Left renal pelvis (tissue), 4 donors: Measurements from ENCODE around the gene HCN4. TPM values are rescaled to one million over a fixed set of nuclear protein-coding genes. Genes with fewer than 3 reads are reported as not detected.
"Not testable (repeated sequence)": the region's sequence is repeated elsewhere in the genome, so short reads cannot be mapped to it uniquely, and the experiment has no call there.

Source experiments
- DNase-seq, 4 donors: peaks; one replicate each; pipeline ENCODE4 v3.0.0-alpha.2; 2013; ENCODE audit warnings: low read depth in 4 of 4, low spot score in 3 of 4
- polyA plus RNA-seq, 4 donors: library from polyadenylated mRNA; unstranded; fragments of 120-200 nt; gene quantifications; one replicate each; pipeline ENCODE4 v1.2.1, GENCODE V29; 2013; ENCODE audit not compliant: insufficient read length in 4 of 4

HCN4 gene
- polyA plus RNA-seq, 4 donors, result 0.15 to 1.3 (median 0.93) TPM

DNA sequence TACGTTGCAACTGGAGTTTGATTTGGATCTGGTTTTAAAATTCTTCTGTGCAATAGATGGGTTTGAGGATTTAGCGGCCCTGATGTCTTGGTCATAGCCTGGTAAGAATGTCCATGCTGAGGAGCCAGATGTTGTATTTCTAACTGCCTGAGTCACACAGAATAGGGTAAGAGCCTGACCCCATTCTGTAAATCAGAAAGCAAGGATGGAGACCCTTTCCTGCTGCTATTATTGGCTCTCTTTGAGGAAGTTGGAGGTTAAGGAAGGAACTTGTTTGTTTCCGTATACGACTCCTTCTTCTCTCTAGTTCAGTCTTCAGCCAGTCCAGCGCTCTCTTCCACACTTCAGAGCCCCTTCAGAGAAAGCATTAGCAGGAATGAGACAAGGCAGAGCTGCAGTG, 65.1 kb downstream of the HCN4 start:
- peak in 3 of 4 donors; percentile 19 to 39 (median 22) for DNase-seq

DNA sequence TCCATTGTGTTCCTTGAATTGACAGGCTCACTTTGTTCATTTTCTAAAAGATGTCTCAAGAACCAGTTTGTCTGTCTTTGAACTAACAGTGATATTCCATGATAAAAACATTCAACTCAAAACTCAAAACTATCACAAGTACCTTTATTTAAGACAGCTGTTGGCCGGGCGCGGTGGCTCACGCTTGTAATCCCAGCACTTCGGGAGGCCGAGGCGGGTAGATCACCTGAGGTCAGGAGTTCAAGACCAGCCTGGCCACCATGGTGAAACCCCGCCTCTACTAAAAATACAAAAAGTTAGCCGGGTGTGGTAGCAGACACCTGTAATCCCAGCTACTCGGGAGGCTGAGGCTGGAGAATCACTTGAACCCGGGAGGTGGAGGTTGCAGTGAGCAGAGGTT, 68.5 kb downstream of the HCN4 start:
- DNase-seq, result not testable (repeated sequence)

DNA sequence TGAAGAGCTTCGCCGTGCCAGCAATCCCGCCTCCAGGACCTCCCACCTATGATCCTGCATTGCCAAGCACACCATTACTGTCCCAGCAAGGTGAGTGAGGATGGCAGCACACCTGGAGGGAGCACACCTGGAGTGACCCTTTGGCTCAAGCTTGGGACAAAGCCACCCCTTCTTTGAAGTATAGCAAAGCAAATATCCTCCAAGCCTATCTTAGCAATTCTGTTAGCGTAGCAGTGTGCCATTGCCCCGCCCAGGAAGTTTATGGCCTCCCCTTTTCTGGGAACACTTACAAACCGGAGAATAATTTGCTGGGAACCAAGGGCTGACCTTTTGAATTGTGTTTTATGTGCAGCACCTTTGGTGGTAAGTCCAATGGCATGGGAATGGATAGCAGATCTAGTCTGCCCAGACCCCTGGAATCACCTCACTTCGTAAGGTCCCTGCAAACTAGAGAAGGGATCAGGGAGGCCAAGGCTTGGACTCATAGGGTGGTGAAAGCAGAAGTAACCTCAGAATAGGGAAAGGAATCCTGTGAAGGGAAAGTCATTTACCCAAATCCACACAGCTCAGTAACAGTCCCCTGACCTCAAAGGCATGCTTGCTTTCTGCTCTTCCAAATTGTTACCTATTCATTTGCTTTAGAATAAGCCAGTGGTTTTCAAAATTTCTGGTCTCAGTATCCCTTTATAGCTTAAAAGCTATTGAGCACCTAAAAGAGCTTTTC, 70.1 kb downstream of the HCN4 start:
- no peak for DNase-seq

DNA sequence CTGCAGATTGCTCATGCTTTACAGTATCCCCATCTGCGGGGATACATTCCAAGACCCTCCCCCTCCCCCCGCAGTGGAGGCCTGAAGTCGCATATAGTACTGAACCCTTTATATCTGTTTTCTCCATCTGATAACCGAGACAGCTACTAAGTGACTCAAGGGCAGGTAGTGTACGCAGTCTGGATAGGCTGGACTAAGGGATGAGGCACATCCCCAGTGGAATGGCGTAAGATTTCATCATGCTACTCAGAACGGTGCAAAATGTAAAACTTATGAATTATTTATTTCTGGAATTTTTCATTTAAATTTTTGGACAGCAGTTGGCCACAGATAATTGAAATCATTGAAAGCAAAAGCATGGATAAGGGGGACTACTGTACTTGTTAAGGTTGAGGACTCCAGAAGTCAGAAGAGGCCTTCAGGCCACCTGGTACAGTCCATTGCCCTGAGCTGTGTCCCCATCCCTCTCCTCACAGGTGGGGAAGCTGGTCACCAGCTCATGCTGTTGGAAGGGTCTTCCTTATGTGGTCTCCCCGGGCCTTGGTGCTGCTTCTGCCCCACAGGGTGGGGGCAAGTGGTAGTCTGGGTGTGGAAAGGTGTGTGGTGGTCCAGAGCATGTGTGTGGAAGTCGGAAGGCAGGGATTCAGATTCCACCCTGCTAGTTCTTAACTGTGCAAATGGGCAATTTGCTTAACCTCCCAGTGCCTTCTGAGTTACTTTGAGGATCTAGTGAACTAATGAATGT, 72.0 kb downstream of the HCN4 start:
- no peak for DNase-seq

DNA sequence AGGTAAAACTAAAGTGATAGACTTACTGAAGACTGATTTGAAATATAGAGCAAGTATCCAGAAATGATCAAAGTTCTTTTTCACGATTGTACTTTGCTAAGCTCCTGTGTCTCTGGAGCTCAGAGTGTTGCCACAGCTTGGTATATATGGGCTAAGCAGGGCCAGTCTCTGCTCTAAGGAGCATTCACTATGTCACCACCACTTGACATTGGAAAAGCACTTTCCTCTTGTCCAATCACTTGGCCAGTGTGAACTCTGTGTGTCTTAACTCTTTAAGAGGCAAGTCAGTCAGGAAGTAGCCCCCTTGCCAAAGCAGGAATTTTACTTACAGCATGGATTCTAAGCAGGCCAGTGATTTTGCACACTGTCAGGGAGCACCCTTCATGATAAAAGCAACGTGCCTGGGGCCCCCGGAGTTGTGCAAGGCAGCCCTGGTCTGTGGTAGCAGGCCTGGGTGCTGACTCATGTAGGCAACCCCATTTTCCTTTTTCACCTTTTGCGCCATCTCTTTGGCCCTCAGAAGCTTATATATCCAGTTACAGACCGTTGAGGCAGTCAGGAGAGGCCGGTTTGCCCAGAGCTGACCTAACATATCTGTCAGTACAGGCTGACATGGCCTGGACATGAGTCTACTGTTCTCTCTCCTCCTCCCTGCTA, 73.0 kb downstream of the HCN4 start:
- DNase-seq, result no peak

DNA sequence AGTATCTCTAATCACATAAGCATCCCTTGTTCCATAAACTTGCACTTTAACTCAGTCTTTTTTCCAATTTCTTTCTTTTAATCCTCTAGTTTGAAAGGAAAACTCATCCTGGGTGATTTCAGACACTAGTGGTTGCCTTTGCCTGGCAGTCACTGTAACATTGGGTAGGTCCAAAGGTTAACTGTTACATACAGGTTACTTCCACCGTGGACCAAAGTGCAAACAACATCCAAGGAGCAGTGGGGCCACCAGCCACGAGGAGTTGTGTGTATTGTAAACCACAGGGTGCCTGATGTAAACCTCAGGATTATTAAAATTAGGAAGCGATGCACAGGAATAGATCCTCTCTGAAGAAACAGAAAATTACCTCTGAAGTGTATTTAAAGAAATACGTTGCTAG, 75.0 kb downstream of the HCN4 start:
- DNase-seq, result no peak

DNA sequence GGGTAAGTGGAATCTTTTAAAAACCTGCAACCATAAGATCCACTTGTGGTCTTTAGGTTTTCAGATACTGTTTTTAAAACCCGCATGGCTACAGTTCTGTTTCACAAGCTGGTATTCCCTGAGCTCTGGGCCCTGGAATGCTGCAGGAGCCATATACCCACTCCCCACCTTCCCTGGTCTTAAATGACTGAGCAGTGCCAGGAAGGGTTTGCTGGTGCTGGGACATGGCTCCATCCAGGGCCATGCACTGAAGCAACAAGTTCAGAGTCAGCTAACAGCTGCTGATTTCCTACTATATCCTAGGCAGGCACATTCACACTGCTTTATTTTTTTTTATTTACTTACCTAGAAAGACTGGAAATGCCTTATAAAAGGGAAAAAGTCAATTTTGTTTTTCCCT, 77.3 kb downstream of the HCN4 start:
- DNase-seq, result no peak

DNA sequence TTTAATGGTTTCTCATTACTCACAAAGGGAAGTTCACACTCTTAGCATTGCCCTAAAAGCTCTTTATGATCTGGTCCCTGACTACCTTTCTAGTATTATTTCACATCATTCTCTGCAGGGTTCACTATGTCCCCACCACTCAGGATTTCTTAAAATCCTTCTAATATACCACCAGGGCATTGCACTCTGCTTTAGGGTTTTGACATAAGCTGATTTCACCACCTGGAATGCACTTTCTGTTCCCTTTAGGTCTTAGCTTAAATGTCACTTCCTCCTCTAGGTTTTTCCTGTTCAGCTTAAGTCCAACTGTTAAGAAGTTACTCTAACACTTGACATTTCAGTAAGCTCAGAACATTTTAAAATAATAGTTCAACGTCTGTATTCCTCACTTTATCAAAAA, 81.7 kb downstream of the HCN4 start:
- DNase-seq, result no peak

DNA sequence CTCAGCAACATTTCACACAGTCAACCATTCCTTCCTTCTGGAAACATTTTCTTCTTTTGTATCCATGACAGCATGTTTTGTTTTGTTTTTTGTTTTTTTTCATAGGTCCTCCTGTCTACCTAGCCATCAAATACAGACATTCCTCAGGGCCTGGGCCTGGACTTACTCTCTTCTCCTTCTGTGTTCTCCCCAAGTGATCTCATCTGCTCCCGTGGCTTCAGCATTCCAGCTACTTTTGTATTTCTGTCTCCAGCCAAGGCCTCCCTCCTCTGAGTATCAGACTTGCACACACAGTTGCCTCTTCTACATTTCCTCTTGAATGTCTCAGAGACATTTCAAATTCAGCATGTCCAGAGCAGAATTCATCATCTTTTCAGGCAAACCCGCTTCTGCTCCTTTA, 82.4 kb downstream of the HCN4 start:
- no peak for DNase-seq

DNA sequence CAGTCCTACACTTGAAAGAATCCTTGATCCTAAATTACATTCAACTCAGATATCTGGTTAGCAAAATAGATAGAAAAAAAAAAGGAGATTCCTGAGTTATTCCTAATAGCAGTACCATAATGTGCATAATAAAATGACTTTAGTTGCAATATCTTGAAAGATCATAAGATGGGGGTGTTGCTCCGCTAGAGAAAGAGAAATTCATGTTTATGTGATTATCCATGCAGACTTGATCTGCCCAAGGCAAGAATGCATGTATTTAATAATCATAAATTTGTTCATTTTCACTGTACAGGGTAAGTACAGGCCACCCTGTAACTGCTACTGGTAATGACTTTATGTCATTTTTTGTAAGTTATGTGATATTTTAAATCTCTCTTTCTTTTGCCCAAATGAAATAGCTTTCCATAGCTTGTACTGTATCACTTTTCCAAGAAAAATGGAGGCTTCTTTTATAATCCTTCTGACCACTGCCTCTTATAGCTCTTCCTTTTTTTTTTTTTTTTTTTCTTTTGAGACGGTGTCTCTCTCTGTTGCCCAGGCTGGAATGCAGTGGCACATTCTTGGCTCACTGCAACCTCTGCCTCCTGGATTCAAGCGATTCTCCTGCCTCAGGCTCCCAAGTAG, 84.6 kb downstream of the HCN4 start:
- no peak for DNase-seq

DNA sequence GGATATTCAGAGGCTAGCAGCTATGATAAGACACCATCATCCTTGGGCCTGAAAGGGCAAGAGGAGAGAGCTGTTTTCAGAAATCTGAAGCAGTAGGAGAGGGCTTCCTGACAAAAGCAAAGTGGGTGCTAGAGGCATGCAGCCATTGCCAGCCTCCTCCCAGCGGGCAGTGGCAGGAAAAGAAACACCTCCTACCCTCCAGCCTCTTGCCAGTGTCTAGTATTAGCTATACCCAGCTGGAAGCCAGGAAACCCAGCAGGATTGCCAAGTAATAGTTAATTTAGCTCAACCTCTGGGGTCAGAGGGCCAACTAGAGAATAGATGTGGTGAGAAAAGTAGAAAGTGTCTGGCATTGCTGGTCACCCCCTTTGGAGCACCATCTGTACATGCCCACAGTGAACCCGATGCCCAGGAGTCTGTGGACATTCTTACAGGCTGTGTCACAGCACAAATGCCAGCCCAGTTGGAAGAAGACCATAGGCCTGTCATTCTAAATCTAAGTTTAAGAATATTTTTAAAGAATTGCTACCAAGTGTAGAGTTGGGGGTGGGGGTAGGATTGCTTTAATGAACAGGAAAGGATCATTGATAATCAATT, 85.3 kb downstream of the HCN4 start:
- no peak for DNase-seq

DNA sequence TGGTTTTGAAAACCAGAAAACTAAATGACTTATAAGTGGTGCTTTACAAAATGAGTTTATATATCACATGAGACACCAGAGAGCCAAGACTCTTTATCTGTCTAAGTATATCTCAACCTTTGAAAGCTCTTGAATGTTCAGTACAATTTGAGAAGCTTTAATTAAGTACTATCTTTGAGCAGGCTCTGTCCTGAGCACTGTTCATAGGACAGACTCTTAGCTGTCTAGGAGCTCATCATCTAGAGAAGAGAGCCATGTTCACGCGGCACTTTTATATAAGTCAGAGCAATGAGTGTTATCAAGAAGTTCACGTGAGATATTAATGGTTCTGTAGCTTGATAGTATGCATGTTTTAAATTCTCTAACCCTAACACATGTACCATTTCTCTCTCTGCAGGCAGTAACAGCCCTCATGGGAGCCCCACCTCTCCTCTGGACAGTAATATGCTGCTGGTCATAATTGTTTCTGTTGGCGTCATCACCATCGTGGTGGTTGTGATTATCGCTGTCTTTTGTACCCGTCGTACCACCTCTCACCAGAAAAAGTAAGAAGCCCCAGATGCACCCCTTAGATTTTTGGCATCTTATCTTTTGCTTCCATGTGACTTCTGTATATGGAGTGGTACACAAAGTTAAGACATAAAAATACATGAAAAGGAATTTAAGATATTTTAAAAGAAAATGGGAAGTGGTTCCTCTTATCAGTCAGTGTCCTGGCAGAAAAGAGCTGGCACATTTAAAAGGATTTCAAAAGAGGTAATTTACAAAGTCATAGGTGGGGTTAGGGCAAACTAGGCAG, 86.0 kb downstream of the HCN4 start:
- no peak for DNase-seq

DNA sequence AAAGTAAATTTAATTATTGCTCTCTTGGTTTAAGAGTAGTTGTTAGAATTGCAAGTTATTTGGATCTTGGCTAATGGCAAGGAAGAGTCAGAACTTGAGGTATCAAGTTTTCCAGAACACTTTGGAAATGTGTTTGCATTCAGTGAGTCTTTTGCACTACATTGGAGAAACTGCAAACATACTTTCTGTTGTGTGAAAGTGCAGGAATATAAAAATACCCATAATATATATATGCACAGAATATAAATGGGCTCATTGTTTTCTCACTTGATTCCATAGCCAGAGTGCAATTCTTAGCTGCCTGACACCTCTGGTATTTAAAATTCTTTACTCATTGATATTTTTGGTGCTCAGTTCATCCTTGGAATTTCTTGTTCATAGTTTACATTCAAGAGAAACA, 92.9 kb downstream of the HCN4 start:
- DNase-seq, result no peak

DNA sequence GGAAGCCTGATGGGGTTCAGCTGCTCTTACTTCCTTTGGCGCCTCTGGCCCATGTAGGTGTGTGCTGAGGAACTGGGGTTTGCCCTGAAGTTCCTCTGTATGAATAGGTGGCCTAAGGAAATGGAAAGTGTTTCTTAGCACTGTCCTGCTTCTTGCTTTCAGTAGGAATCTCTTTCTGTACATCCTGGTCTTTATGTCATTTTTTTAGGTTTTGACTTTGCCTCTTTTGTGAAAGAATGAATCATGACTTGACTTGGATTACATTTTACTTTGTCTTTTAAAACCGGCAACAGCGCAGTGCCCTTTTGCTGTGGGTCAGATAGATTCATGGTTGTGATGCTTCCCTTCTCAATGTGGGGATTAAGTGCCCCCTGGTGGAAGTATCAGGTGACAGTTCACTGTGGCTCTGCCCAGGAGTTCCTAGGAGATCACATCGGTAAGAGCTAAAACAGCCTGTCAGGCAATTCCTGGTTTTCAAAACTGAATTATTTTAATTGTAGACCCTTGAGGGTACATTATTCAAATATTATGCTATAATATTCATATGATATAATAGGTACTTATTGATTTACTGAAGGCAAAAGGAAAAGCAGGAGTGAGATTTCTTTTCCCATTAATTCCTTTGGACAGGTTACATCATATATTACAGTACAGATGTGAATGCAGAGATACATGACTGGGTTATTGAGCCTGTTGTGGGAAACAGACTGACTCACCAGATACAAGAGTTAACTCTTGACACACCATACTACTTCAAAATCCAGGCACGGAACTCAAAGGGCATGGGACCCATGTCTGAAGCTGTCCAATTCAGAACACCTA, 95.4 kb downstream of the HCN4 start:
- DNase-seq, result peak; percentile 19 to 39 (median 34)

DNA sequence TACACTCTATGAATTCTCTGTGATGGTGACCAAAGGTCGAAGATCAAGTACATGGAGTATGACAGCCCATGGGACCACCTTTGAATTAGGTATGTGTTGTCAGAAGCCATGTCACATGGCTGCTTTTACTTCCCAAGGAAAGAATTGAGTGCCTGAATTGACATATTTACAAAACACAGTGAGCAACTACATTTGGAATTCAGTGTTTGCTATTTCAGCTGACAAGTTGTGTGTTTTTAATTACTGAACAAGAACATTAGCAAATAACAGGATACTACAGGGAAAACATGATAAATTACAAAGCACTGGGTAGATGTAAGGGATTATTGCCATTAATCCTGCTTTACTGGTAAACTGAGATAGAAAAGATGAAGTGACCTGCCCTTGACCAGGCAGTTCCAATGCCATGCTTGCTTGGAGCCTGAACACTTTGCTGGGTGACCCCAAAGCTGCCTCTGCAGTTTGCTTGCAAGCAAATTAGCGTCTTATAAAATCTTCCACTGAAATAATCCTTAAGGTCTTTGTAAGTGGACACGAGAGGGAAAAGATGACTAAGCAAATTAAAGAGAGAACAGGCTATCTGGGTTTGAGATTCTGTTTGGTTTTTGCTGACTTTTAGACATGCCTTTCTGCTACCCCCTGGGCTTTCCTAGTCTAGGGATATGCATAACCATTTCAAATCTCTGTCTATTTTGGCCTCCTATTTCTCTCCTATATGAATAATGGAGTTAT, 98.2 kb downstream of the HCN4 start:
- no peak for DNase-seq
